Measurements from ENCODE around the gene PRR23C. TPM values are rescaled to one million over a fixed set of nuclear protein-coding genes. Genes with fewer than 3 reads are reported as not detected.

PRR23C gene
- total and polyA plus RNA-seq, 9 of the 15 experiments (the other 6 are each of a cell fraction or from before 2014, with no cell fraction given): not detected

- FAIRE-seq (no peak), DNase-seq (ENCODE audit: extremely low read depth in 1 of 4, low spot score in 3 of 4) (no peak), ATAC-seq (no peak)
- H3K79me2 ChIP-seq (ENCODE audit: control insufficient read depth, insufficient read depth, low read length): no peaks in the 10 kb centered on the region
- BruUV-seq (replicated peaks): no TSS peak
- intact Hi-C loops (cut with micrococcal nuclease): no loop called here
- H3K9me3 ChIP-seq (replicated peaks; ENCODE audit: control insufficient read depth, insufficient read depth, low read depth, low read length): no peaks in the 10 kb centered on the region; the same call in 1 of the 2 replicates
- no peak overlapping the region for H3K4me3 ChIP-seq
- no peaks in the 10 kb centered on the region for H3K36me3 ChIP-seq (ENCODE audit: control insufficient read depth, insufficient read depth, low read length)
- peaks cover 0 to 5% of the 10 kb centered on the region in 2 experiments; a peak in 1 of 5 replicates for H3K4me1 ChIP-seq (replicated peaks in 1 of 2; ENCODE audit: control insufficient read depth in 2 of 2, insufficient read depth in 2 of 2, low read length in 2 of 2)
- H4K20me1 ChIP-seq (replicated peaks; ENCODE audit: control insufficient read depth, insufficient read depth, low read length): no peaks in the 10 kb centered on the region
- 68% methylated on average over 37 of the region's 50 CpGs for WGBS (ENCODE audit: insufficient coverage, low coverage, missing lambda C conversion rate)
- no peaks in the 10 kb centered on the region for H3K9me1 ChIP-seq (ENCODE audit: control insufficient read depth, insufficient read depth, low read length)
- H3K9ac ChIP-seq (ENCODE audit: insufficient read depth in 1 of 2, low read depth in 2 of 2, low read length in 2 of 2): no peak overlapping the region
- ChIA-PET CTCF (ENCODE audit: low intra/inter-chr PET ratio) (no interaction called here), POLR2A (interaction anchor here (0.8 kb wide), 1 partner anchor 12 kb away, joined by 3 read pairs; no protein-coding TSS in a partner anchor)
- no peak overlapping the region for H3K4me2 ChIP-seq (ENCODE audit: insufficient read depth, low read length)
- H2AFZ ChIP-seq (ENCODE audit: low read depth, low read length): no peak overlapping the region
- H3K27ac ChIP-seq (ENCODE audit: extremely low read depth, low read depth, low read length): no peak overlapping the region
- in situ Hi-C loops (cut with MboI): no loop called here
- H3K27me3 ChIP-seq (ENCODE audit: control insufficient read depth in 2 of 2, insufficient read depth in 2 of 2, low read length in 2 of 2): peaks cover 0 to 7% of the 10 kb centered on the region in 2 experiments; a peak in 3 of 5 replicates
- no peak for TF ChIP-seq ARNT (IDR thresholded peaks at IDR 0.05)
- no peak for TF ChIP-seq NFATC3 (IDR thresholded peaks at IDR 0.05)
- no peak for TF ChIP-seq RAD51 (IDR thresholded peaks at IDR 0.05; ENCODE audit: borderline replicate concordance, low read depth)
- no peak for TF ChIP-seq CCAR2 (IDR thresholded peaks at IDR 0.05; ENCODE audit: low read depth, low read length)
- TF ChIP-seq MXI1 (IDR thresholded peaks at IDR 0.05; ENCODE audit: low read depth, low read length): no peak
- no peak for TF ChIP-seq SMARCC2 (IDR thresholded peaks at IDR 0.05; ENCODE audit: low read depth)
- TF ChIP-seq CEBPG (CRISPR knock-in tag; IDR thresholded peaks at IDR 0.05): 0 out of 2 replicates have a peak, but pooled peaks have one; percentile 38
- TF ChIP-seq CEBPG (tag; conservative IDR thresholded peaks at IDR 0.05 in 1 of 2, IDR thresholded peaks at IDR 0.05 in 1 of 2): peak; percentile 28 to 87; a peak in 2 of 4 replicates
- no peak for TF ChIP-seq ARID2 (IDR thresholded peaks at IDR 0.05)
- no peak for TF ChIP-seq MITF (IDR thresholded peaks at IDR 0.05)
- TF ChIP-seq RBM22 (IDR thresholded peaks at IDR 0.05; ENCODE audit: low read depth, low read length, poor library complexity, severe bottlenecking): no peak
- peak; percentile 91 for TF ChIP-seq CEBPB (tag; IDR thresholded peaks at IDR 0.05)
- no peak for TF ChIP-seq RNF2 (IDR thresholded peaks at IDR 0.05)
- TF ChIP-seq LCOR (CRISPR knock-in tag; IDR thresholded peaks at IDR 0.05): no peak
- TF ChIP-seq FOXK1 (CRISPR knock-in tag; IDR thresholded peaks at IDR 0.05; ENCODE audit: borderline replicate concordance): no peak
Measured at GRCh38 chr3:139043554-139044365, 932 bp downstream of the PRR23C start.
